ENCODE data around the gene CNN3.

GRCh38 chr1:94856004-94856403 lies 70.9 kb downstream of the CNN3 start:
- TF ChIP-seq CTCF (IDR thresholded peaks at IDR 0.05) (no peak), POLR2A (IDR thresholded peaks at IDR 0.05) (no peak)
